ENCODE measurements around the gene CBX8. TPM values are rescaled to one million over a fixed set of nuclear protein-coding genes. Genes with fewer than 3 reads are reported as not detected.

CBX8 gene
- total RNA-seq, 3 donors from 2014 or later: 1.7 to 4.3 (median 3.1) TPM

GRCh38 chr17:79830763-79831264 lies 33.9 kb upstream of the CBX8 start:
- Mint-ChIP-seq H3K9me3 (no peaks in the 10 kb centered on the region), H3K27me3 (ENCODE audit: low read depth) (peaks cover 4% of the 10 kb centered on the region), H3K36me3 (ENCODE audit: insufficient read depth) (peaks cover 5% of the 10 kb centered on the region), H3K4me3 (no peak overlapping the region), H3K4me1 (ENCODE audit: low read depth) (peaks cover 22% of the 10 kb centered on the region)
- DNase-seq (no peak), ATAC-seq (no peak)

- Mint-ChIP-seq H3K36me3 (ENCODE audit: insufficient read depth) (peaks cover 5% of the 10 kb centered on the region), H3K4me1 (ENCODE audit: low read depth) (peaks cover 22% of the 10 kb centered on the region), H3K9me3 (no peaks in the 10 kb centered on the region), H3K4me3 (no peak overlapping the region), H3K27me3 (ENCODE audit: low read depth) (peaks cover 4% of the 10 kb centered on the region)
- ATAC-seq (no peak), DNase-seq (no peak)
Measured at GRCh38 chr17:79830303-79830702, 33.4 kb upstream of the CBX8 start.

- H3K4me1 Mint-ChIP-seq (ENCODE audit: low read depth): peaks cover 19% of the 10 kb centered on the region
- H3K9me3 Mint-ChIP-seq: no peaks in the 10 kb centered on the region
- H3K4me3 Mint-ChIP-seq: no peak overlapping the region
- H3K27me3 Mint-ChIP-seq (ENCODE audit: low read depth): peaks cover 5% of the 10 kb centered on the region
- peaks cover 3% of the 10 kb centered on the region for H3K36me3 Mint-ChIP-seq (ENCODE audit: insufficient read depth)
- no peak for DNase-seq
- ATAC-seq: no peak
Measured at GRCh38 chr17:79829457-79829856, 32.6 kb upstream of the CBX8 start.

GRCh38 chr17:79829004-79829403 lies 32.1 kb upstream of the CBX8 start:
- Mint-ChIP-seq H3K27me3 (ENCODE audit: low read depth) (peaks cover 7% of the 10 kb centered on the region), H3K4me3 (no peak overlapping the region), H3K4me1 (ENCODE audit: low read depth) (peaks cover 19% of the 10 kb centered on the region), H3K36me3 (ENCODE audit: insufficient read depth) (peaks cover 3% of the 10 kb centered on the region), H3K9me3 (no peaks in the 10 kb centered on the region)
- no peak for ATAC-seq
- DNase-seq: no peak

GRCh38 chr17:79826841-79827578 lies 30.1 kb upstream of the CBX8 start:
- Mint-ChIP-seq H3K9me3 (no peaks in the 10 kb centered on the region), H3K36me3 (ENCODE audit: insufficient read depth) (no peaks in the 10 kb centered on the region), H3K4me1 (ENCODE audit: low read depth) (peaks cover 13% of the 10 kb centered on the region), H3K27me3 (ENCODE audit: low read depth) (peaks cover 7% of the 10 kb centered on the region), H3K4me3 (no peak overlapping the region)
- ATAC-seq: no peak
- DNase-seq: no peak

GRCh38 chr17:79826204-79826680 lies 29.4 kb upstream of the CBX8 start:
- no peak for ATAC-seq
- Mint-ChIP-seq H3K4me3 (no peak overlapping the region), H3K27me3 (ENCODE audit: low read depth) (peaks cover 9% of the 10 kb centered on the region), H3K4me1 (ENCODE audit: low read depth) (peaks cover 11% of the 10 kb centered on the region), H3K9me3 (no peaks in the 10 kb centered on the region), H3K36me3 (ENCODE audit: insufficient read depth) (no peaks in the 10 kb centered on the region)
- DNase-seq: no peak

GRCh38 chr17:79825580-79825921 lies 28.7 kb upstream of the CBX8 start:
- H3K36me3 Mint-ChIP-seq (ENCODE audit: insufficient read depth): no peaks in the 10 kb centered on the region
- H3K4me1 Mint-ChIP-seq (ENCODE audit: low read depth): peaks cover 11% of the 10 kb centered on the region
- ATAC-seq: no peak

GRCh38 chr17:79824893-79825579 lies 28.2 kb upstream of the CBX8 start:
- Mint-ChIP-seq H3K36me3 (ENCODE audit: insufficient read depth) (no peaks in the 10 kb centered on the region), H3K4me3 (no peak overlapping the region), H3K27me3 (ENCODE audit: low read depth) (peaks cover 19% of the 10 kb centered on the region), H3K9me3 (no peaks in the 10 kb centered on the region), H3K4me1 (ENCODE audit: low read depth) (peaks cover 11% of the 10 kb centered on the region)
- no peak for ATAC-seq
- no peak for DNase-seq

More at GRCh38 chr17:79825580-79825921, 28.7 kb upstream of the CBX8 start:
- peaks cover 14% of the 10 kb centered on the region for H3K27me3 Mint-ChIP-seq (ENCODE audit: low read depth)
- no peak overlapping the region for H3K4me3 Mint-ChIP-seq
- no peak for DNase-seq
- no peaks in the 10 kb centered on the region for H3K9me3 Mint-ChIP-seq

- H3K4me1 Mint-ChIP-seq (ENCODE audit: low read depth): peaks cover 11% of the 10 kb centered on the region
- H3K27me3 Mint-ChIP-seq (ENCODE audit: low read depth): peaks cover 24% of the 10 kb centered on the region
Measured at GRCh38 chr17:79824234-79824633, 27.4 kb upstream of the CBX8 start.

GRCh38 chr17:79822583-79823124 lies 25.8 kb upstream of the CBX8 start:
- Mint-ChIP-seq H3K4me3 (no peak overlapping the region), H3K27me3 (ENCODE audit: low read depth) (peaks cover 26% of the 10 kb centered on the region), H3K9me3 (no peaks in the 10 kb centered on the region), H3K4me1 (ENCODE audit: low read depth) (peaks cover 8% of the 10 kb centered on the region), H3K36me3 (ENCODE audit: insufficient read depth) (no peaks in the 10 kb centered on the region)
- ATAC-seq: no peak
- DNase-seq: no peak

More at GRCh38 chr17:79824234-79824633, 27.4 kb upstream of the CBX8 start:
- no peak overlapping the region for H3K4me3 Mint-ChIP-seq
- H3K36me3 Mint-ChIP-seq (ENCODE audit: insufficient read depth): no peaks in the 10 kb centered on the region
- no peak for ATAC-seq
- no peaks in the 10 kb centered on the region for H3K9me3 Mint-ChIP-seq
- no peak for DNase-seq

- Mint-ChIP-seq H3K4me1 (ENCODE audit: low read depth) (peaks cover 6% of the 10 kb centered on the region), H3K4me3 (no peak overlapping the region), H3K27me3 (ENCODE audit: low read depth) (peaks cover 33% of the 10 kb centered on the region), H3K9me3 (no peaks in the 10 kb centered on the region), H3K36me3 (ENCODE audit: insufficient read depth) (no peaks in the 10 kb centered on the region)
- no peak for DNase-seq
- ATAC-seq: no peak
Measured at GRCh38 chr17:79821331-79822095, 24.6 kb upstream of the CBX8 start.

- Mint-ChIP-seq H3K4me1 (ENCODE audit: low read depth) (peaks cover 5% of the 10 kb centered on the region), H3K9me3 (no peaks in the 10 kb centered on the region), H3K27me3 (ENCODE audit: low read depth) (peaks cover 37% of the 10 kb centered on the region), H3K36me3 (ENCODE audit: insufficient read depth) (no peaks in the 10 kb centered on the region), H3K4me3 (no peak overlapping the region)
- no peak for DNase-seq
- ATAC-seq: no peak
Measured at GRCh38 chr17:79820959-79821330, 24.1 kb upstream of the CBX8 start.

- no peaks in the 10 kb centered on the region for H3K9me3 Mint-ChIP-seq
- peaks cover 6% of the 10 kb centered on the region for H3K4me1 Mint-ChIP-seq (ENCODE audit: low read depth)
- ATAC-seq (no peak), DNase-seq (no peak)
- H3K27me3 Mint-ChIP-seq (ENCODE audit: low read depth): peaks cover 38% of the 10 kb centered on the region
- H3K4me3 Mint-ChIP-seq: no peak overlapping the region
- no peaks in the 10 kb centered on the region for H3K36me3 Mint-ChIP-seq (ENCODE audit: insufficient read depth)
Measured at GRCh38 chr17:79819534-79820276, 22.8 kb upstream of the CBX8 start.
